GM12878 (cell line): ENCODE measurements around the gene ANXA10. TPM values are rescaled to one million over a fixed set of nuclear protein-coding genes. Genes with fewer than 3 reads are reported as not detected.

ENCODE experiments used
- ATAC-seq: fragments of 200-7000 bp; cut with Tn5 transposase; 3 replicates; pipeline ENCODE4 v1.9.1; 2020; ENCODE audit warnings: mild to moderate bottlenecking, moderate library complexity
- BruUV-seq: library from RNA; stranded (reverse); fragments of 400-500 nt; replicated peaks from 2 replicates; lab custom pipeline; 2021; lab: Mats Ljungman, UMichigan
- CTCF ChIA-PET: fragments of 300-600 bp; sonication (Branson Sonifier 250); formaldehyde crosslinking; extraction: SDS; loops from one replicate; lab custom pipeline; 2021; ENCODE audit warnings: inconsistent platforms; lab: Yijun Ruan, JAX
- POLR2A ChIA-PET: fragments of 350-600 bp; formaldehyde crosslinking; extraction: SDS; loops from one replicate; lab custom pipeline; 2021; ENCODE audit warnings: inconsistent platforms; lab: Charles Lee
- RAD21 ChIA-PET: fragments of 300-600 bp; sonication (Branson Sonifier 250); formaldehyde crosslinking; loops from one replicate; lab custom pipeline; 2023; ENCODE audit warnings: antibody characterized with exemption; ENCODE audit not compliant: unreplicated experiment; lab: Charles Lee
- SMC1A ChIA-PET: fragments of 300-600 bp; sonication (Branson Sonifier 250); formaldehyde crosslinking; loops from one replicate; lab custom pipeline; 2023; ENCODE audit not compliant: unreplicated experiment, uncharacterized antibody; lab: Charles Lee
- DNase-seq: peaks from one replicate; pipeline ENCODE4 v3.0.0-alpha.2; 2011; ENCODE audit warnings: low read depth, low spot score
- FAIRE-seq: peaks from 3 replicates; lab custom pipeline; 2011; peaks lifted over from hg19 to GRCh38; lab: Jason Lieb, UNC
- H2AFZ ChIP-seq: 2 replicates; pipeline ENCODE4 v1.6.0; 2011; ENCODE audit warnings: low read depth, low read length, control low read depth; ENCODE audit not compliant: control insufficient read depth
- H3K27ac ChIP-seq: 2 replicates; pipeline ENCODE4 v1.5.1; 2011; ENCODE audit warnings: control low read depth; ENCODE audit not compliant: control insufficient read depth, insufficient read depth
- H3K27me3 ChIP-seq, 2 experiments: replicated peaks in 1 of 2; 2 replicates each; pipeline versions ENCODE4 v1.6.0 to v1.6.1; 2011; ENCODE audit warnings: low read length in 1 of 2; ENCODE audit not compliant: control insufficient read depth in 2 of 2, insufficient read depth in 2 of 2
- H3K36me3 ChIP-seq, 2 experiments: 2 replicates each; pipeline ENCODE4 v1.5.1; 2011; ENCODE audit warnings: low read length in 1 of 2; ENCODE audit not compliant: control insufficient read depth in 2 of 2, insufficient read depth in 2 of 2
- H3K4me1 ChIP-seq: 2 replicates; pipeline ENCODE4 v1.6.1; 2011; ENCODE audit warnings: mild to moderate bottlenecking, low read length, moderate library complexity, mixed read lengths; ENCODE audit not compliant: control insufficient read depth, insufficient read depth
- H3K4me2 ChIP-seq: 2 replicates; pipeline ENCODE4 v1.6.0; 2011; ENCODE audit warnings: control low read depth; ENCODE audit not compliant: control insufficient read depth, insufficient read depth
- H3K4me3 ChIP-seq: fragments of 200-600 bp; sonication (generic); 2 replicates; pipeline ENCODE4 v1.5.1; 2016
- H3K79me2 ChIP-seq: 2 replicates; pipeline ENCODE4 v1.6.0; 2011; ENCODE audit warnings: low read length; ENCODE audit not compliant: control insufficient read depth, insufficient read depth
- H3K9ac ChIP-seq: 2 replicates; pipeline ENCODE4 v1.8.0; 2011; ENCODE audit warnings: low read length, control low read depth, mixed read lengths; ENCODE audit not compliant: control insufficient read depth, insufficient read depth
- H3K9me3 ChIP-seq: replicated peaks from 3 replicates; pipeline ENCODE4 v1.5.1; 2011; ENCODE audit warnings: mild to moderate bottlenecking, low read length; ENCODE audit not compliant: control insufficient read depth, insufficient read depth
- H4K20me1 ChIP-seq: 2 replicates; pipeline ENCODE4 v1.6.0; 2011; ENCODE audit not compliant: control insufficient read depth, insufficient read depth
- ATF3 ChIP-seq: IDR thresholded peaks from 2 replicates; pipeline ENCODE4 v1.6.1; 2011; ENCODE audit warnings: low read depth, mild to moderate bottlenecking, low read length, moderate library complexity, borderline replicate concordance; ENCODE audit errors: extremely low read depth
- BHLHE40 ChIP-seq, 2 experiments: fragments of 450-650 bp in 1 of 2; IDR thresholded peaks; 2 replicates each; pipeline ENCODE4 v1.6.1; 2011 to 2017; ENCODE audit warnings: low read depth in 2 of 2, borderline replicate concordance in 1 of 2, improper control_type of control experiment in 1 of 2, low read length in 1 of 2, mild to moderate bottlenecking in 1 of 2
- BMI1 ChIP-seq: fragments of 450-650 bp; IDR thresholded peaks from 2 replicates; pipeline ENCODE4 v1.6.1; 2016; ENCODE audit warnings: mild to moderate bottlenecking, moderate library complexity, borderline replicate concordance
- CBFB ChIP-seq: IDR thresholded peaks from 2 replicates; pipeline ENCODE4 v1.6.1; 2016; ENCODE audit warnings: antibody characterized with exemption, low read depth
- ETV6 ChIP-seq, 2 experiments: fragments of 450-650 bp in 1 of 2; IDR thresholded peaks in 1 of 2; conservative IDR thresholded peaks in 1 of 2; 2 replicates each; pipeline ENCODE4 v1.6.1; 2014; ENCODE audit warnings: antibody characterized with exemption in 1 of 2, borderline replicate concordance in 1 of 2, low read depth in 1 of 2, mild to moderate bottlenecking in 1 of 2, moderate library complexity in 1 of 2
- GABPA ChIP-seq: IDR thresholded peaks from 2 replicates; pipeline ENCODE4 v1.6.1; 2014; ENCODE audit warnings: antibody characterized with exemption, low read depth, mild to moderate bottlenecking, inconsistent platforms
- HDAC6 ChIP-seq: fragments of 200-600 bp; sonication (generic); IDR thresholded peaks from one replicate; pipeline ENCODE4 v1.8.0; 2017; ENCODE audit warnings: antibody characterized with exemption; ENCODE audit not compliant: unreplicated experiment
- NFIC ChIP-seq: IDR thresholded peaks from 2 replicates; pipeline ENCODE4 v1.6.1; 2012; ENCODE audit warnings: low read depth, mild to moderate bottlenecking, inconsistent platforms, low read length, moderate library complexity
- PAX8 ChIP-seq: fragments of 450-650 bp; IDR thresholded peaks from 2 replicates; pipeline ENCODE4 v1.6.1; 2017; ENCODE audit warnings: mild to moderate bottlenecking, moderate library complexity
- RB1 ChIP-seq: fragments of 450-650 bp; formaldehyde crosslinking; IDR thresholded peaks from 2 replicates; pipeline ENCODE4 v1.6.1; 2017; ENCODE audit warnings: mild to moderate bottlenecking, borderline replicate concordance
- RCOR1 ChIP-seq: conservative IDR thresholded peaks from 2 replicates; pipeline ENCODE4 v1.6.1; 2012; ENCODE audit warnings: low read depth, low read length, improper control_type of control experiment
- TCF3 ChIP-seq: IDR thresholded peaks from 2 replicates; pipeline ENCODE4 v1.6.1; 2012; ENCODE audit warnings: low read depth, mild to moderate bottlenecking, low read length, borderline replicate concordance; ENCODE audit not compliant: insufficient read depth
- YBX1 ChIP-seq: fragments of 450-650 bp; IDR thresholded peaks from 2 replicates; pipeline ENCODE4 v1.6.1; 2016; ENCODE audit warnings: antibody characterized with exemption
- ZBTB4 ChIP-seq: fragments of 450-650 bp; formaldehyde crosslinking; IDR thresholded peaks from 2 replicates; pipeline ENCODE4 v1.4.0; 2022; ENCODE audit warnings: mild to moderate bottlenecking, moderate library complexity
- ZNF217 ChIP-seq: fragments of 450-650 bp; IDR thresholded peaks from 2 replicates; pipeline ENCODE4 v1.6.1; 2017; ENCODE audit warnings: antibody characterized with exemption, mild to moderate bottlenecking
- WGBS: methylation state at CpG from one replicate; pipeline ENCODE4 v1.1.6; 2016; ENCODE audit warnings: low lambda C conversion rate; ENCODE audit not compliant: insufficient replicate concordance, insufficient coverage; ENCODE audit errors: missing lambda C conversion rate; 5-methylcytosine and 5-hydroxymethylcytosine counted together
- in situ Hi-C: fragments of 300-500 bp; cut with MboI; formaldehyde crosslinking; loops from 9 replicates; pipeline ENCODE4 v1.14.3; 2018; ENCODE audit warnings: mixed read lengths
- intact Hi-C: fragments of 100-400 bp; cut with micrococcal nuclease; formaldehyde crosslinking; loops from one replicate; pipeline ENCODE4 v1.14.2; 2022; ENCODE audit not compliant: unreplicated experiment
- polyA plus RNA-seq, 11 experiments: library from polyadenylated mRNA; depleted of rRNA in 4 of 11; unstranded in 6 of 11; stranded (reverse) in 5 of 11; fragments of >200 nt; fragmentation: Nextera tagmentation in 4 of 11; fragmentation: Illumina TruSeq in 1 of 11; extraction: Ambion mirVana in 4 of 11; extraction: Trizol in 1 of 11; gene quantifications; 1 replicate in 1 of 11; 2 replicates in 10 of 11; pipeline versions ENCODE4 v1.2.1 to v1.2.3, GENCODE V29; 2011 to 2016; ENCODE audit warnings: inconsistent platforms in 2 of 11, missing spikeins in 2 of 11, low read depth in 1 of 11
- total RNA-seq, 4 experiments: library from RNA; depleted of rRNA in 3 of 4; stranded (reverse); fragments of >200 nt in 3 of 4; fragmentation: Illumina TruSeq in 1 of 4; extraction: Trizol in 1 of 4; gene quantifications; 2 replicates each; pipeline versions ENCODE4 v1.2.1 to v1.2.3, GENCODE V29; 2013 to 2021
- TF ChIP-seq, protein P1 (sequence below): fragments of 450-650 bp; IDR thresholded peaks from 2 replicates; pipeline ENCODE4 v1.6.1; 2017; ENCODE audit warnings: antibody characterized with exemption, mild to moderate bottlenecking, moderate library complexity
- TF ChIP-seq, protein P2 (sequence below): fragments of 450-650 bp; conservative IDR thresholded peaks from 2 replicates; pipeline ENCODE4 v1.6.1; 2017; ENCODE audit warnings: mild to moderate bottlenecking, moderate library complexity

The ANXA10 gene
- total and polyA plus RNA-seq, 10 of the 15 experiments (the other 5 are each of a cell fraction or from before 2014, with no cell fraction given), result not detected

DNA sequence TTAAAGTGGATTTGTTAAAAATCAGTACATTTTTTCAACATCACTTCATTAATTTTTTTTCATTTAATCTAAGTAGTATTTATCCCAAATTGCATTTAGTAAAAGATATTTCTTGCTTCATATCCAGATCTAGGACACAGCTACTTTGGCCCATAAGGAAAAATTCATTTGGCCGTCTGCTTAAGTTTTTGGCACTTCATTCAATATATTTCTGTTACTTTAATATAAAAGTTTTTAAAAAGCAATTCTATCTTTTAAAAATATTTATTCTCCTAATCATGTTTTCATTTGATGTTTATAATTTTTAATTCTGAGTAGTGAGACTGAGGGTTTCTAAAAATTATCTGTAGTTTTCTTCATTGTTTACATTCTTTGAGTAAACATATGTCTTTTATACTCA, 28.5 kb downstream of the ANXA10 start:
- 95% methylated on average over 1 of the region's 1 CpG for WGBS
- CTCF ChIA-PET, result no interaction called here
- no peak for TF ChIP-seq CBFB
- TF ChIP-seq RB1, result no peak
- TF ChIP-seq BHLHE40 (IDR thresholded peaks at IDR 0.05; ENCODE audit: borderline replicate concordance in 1 of 2, low read depth in 2 of 2, low read length in 1 of 2), result no peak
- TF ChIP-seq RCOR1, result no peak
- TF ChIP-seq TCF3, result no peak
- TF ChIP-seq ATF3, result no peak
- no peak for TF ChIP-seq ETV6 (conservative IDR thresholded peaks at IDR 0.05 in 1 of 2, IDR thresholded peaks at IDR 0.05 in 1 of 2; ENCODE audit: borderline replicate concordance in 1 of 2, low read depth in 1 of 2)
- TF ChIP-seq ZNF217, result no peak
- TF ChIP-seq PAX8, result no peak
- TF ChIP-seq, protein P1, sequence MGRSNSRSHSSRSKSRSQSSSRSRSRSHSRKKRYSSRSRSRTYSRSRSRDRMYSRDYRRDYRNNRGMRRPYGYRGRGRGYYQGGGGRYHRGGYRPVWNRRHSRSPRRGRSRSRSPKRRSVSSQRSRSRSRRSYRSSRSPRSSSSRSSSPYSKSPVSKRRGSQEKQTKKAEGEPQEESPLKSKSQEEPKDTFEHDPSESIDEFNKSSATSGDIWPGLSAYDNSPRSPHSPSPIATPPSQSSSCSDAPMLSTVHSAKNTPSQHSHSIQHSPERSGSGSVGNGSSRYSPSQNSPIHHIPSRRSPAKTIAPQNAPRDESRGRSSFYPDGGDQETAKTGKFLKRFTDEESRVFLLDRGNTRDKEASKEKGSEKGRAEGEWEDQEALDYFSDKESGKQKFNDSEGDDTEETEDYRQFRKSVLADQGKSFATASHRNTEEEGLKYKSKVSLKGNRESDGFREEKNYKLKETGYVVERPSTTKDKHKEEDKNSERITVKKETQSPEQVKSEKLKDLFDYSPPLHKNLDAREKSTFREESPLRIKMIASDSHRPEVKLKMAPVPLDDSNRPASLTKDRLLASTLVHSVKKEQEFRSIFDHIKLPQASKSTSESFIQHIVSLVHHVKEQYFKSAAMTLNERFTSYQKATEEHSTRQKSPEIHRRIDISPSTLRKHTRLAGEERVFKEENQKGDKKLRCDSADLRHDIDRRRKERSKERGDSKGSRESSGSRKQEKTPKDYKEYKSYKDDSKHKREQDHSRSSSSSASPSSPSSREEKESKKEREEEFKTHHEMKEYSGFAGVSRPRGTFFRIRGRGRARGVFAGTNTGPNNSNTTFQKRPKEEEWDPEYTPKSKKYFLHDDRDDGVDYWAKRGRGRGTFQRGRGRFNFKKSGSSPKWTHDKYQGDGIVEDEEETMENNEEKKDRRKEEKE, result no peak
- TF ChIP-seq HDAC6, result no peak
- TF ChIP-seq, protein P2, sequence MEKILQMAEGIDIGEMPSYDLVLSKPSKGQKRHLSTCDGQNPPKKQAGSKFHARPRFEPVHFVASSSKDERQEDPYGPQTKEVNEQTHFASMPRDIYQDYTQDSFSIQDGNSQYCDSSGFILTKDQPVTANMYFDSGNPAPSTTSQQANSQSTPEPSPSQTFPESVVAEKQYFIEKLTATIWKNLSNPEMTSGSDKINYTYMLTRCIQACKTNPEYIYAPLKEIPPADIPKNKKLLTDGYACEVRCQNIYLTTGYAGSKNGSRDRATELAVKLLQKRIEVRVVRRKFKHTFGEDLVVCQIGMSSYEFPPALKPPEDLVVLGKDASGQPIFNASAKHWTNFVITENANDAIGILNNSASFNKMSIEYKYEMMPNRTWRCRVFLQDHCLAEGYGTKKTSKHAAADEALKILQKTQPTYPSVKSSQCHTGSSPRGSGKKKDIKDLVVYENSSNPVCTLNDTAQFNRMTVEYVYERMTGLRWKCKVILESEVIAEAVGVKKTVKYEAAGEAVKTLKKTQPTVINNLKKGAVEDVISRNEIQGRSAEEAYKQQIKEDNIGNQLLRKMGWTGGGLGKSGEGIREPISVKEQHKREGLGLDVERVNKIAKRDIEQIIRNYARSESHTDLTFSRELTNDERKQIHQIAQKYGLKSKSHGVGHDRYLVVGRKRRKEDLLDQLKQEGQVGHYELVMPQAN, result no peak
- TF ChIP-seq GABPA, result no peak
- no peak for TF ChIP-seq ZBTB4 (CRISPR knock-in tag)
- TF ChIP-seq YBX1, result no peak
- TF ChIP-seq NFIC, result no peak
- no peak for TF ChIP-seq BMI1

More for the DNA sequence above, 28.5 kb downstream of the ANXA10 start:
- ATAC-seq, result no peak
- H3K4me3 ChIP-seq, result no peak overlapping the region
- no peak for FAIRE-seq
- no peaks in the 10 kb centered on the region for H3K4me1 ChIP-seq
- intact Hi-C loops, result no loop called here
- no peak for DNase-seq
- H3K79me2 ChIP-seq, result no peaks in the 10 kb centered on the region
- no peak overlapping the region for H3K9ac ChIP-seq
- BruUV-seq, result no TSS peak
- ChIA-PET SMC1A (interaction anchor here (1.1 kb wide), 1 partner anchor 8 kb away, joined by 3 read pairs; no protein-coding TSS in a partner anchor), RAD21 (no interaction called here), POLR2A (no interaction called here)
- in situ Hi-C loops, result no loop called here
- no peak overlapping the region for H3K4me2 ChIP-seq
- no peaks in the 10 kb centered on the region for H3K9me3 ChIP-seq
- no peak overlapping the region for H3K27ac ChIP-seq
- no peaks in the 10 kb centered on the region for H4K20me1 ChIP-seq
- no peaks in the 10 kb centered on the region for H3K36me3 ChIP-seq
- no peak overlapping the region for H2AFZ ChIP-seq
- H3K27me3 ChIP-seq, result no peaks in the 10 kb centered on the region
